Measurements from ENCODE around the gene SYT2.
"Not testable (repeated sequence)": the region's sequence is repeated elsewhere in the genome, so short reads cannot be mapped to it uniquely, and the experiment has no call there.

Gene SYT2

DNA sequence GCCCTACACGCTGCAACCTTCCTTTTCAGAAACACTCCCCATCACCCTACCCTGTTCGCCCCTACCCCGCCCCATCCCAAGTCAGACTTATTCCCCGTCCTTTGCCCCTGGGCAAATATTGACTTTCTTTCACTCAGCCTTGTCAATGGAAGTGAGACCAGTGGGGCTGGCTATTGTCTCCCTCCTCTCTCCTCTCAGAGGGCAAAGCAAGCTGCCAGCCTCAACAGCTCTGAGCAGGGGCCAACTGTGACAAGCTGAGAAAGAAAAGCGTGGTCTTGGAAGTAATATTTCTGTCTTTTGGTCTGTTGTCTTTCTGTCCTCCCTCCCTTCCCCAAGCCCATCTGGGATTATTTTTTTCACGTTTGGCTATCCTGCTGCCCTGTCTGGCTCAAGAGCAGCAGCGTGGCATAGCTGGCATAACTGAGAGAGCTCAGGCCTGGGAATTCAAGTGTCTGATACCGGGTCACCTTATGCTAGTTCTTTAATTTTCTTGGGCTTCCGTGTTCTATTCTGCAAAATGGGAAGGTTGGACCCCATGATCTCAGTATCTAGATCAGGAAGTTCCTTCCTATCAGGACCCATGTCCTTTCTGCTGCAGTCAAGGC, 71.5 kb downstream of the SYT2 start:
- Histone ChIP-seq H2AFZ (ENCODE audit: low read length) (peak overlapping the region; percentile 61), H3K4me1 (ENCODE audit: control insufficient read depth in 2 of 2, insufficient read depth in 1 of 2, low read depth in 1 of 2, low read length in 2 of 2) (peaks cover 25 to 39% of the 10 kb centered on the region in 2 donors), H3K27me3 (ENCODE audit: control insufficient read depth in 3 of 3, insufficient read depth in 3 of 3, low read depth in 1 of 3, low read length in 3 of 3) (peaks cover 11 to 50% (median 31%) of the 10 kb centered on the region in 3 experiments), H3K9ac (ENCODE audit: low read depth, low read length, poor library complexity) (peak overlapping the region; percentile 37)
- DNase-seq (ENCODE audit: low spot score); H4K91ac ChIP-seq (ENCODE audit: low read depth, low read length, poor library complexity); H2BK15ac ChIP-seq (ENCODE audit: low read length); H3K4ac ChIP-seq (ENCODE audit: low read length); H3K27ac ChIP-seq (replicated peaks; ENCODE audit: low read length); H3K4me3 ChIP-seq (ENCODE audit: low read length in 2 of 2); H2BK12ac ChIP-seq (ENCODE audit: low read length); H3K4me2 ChIP-seq (ENCODE audit: insufficient read depth, low read length, poor library complexity, severe bottlenecking); H4K8ac ChIP-seq (ENCODE audit: low read depth, low read length); H3K23ac ChIP-seq (ENCODE audit: low read depth, low read length, poor library complexity); H3K18ac ChIP-seq (ENCODE audit: low read length); H3K36me3 ChIP-seq (replicated peaks in 1 of 2; ENCODE audit: control insufficient read depth in 2 of 2, insufficient read depth in 2 of 2, low read length in 2 of 2); H3K79me1 ChIP-seq (ENCODE audit: low read depth, low read length); H2BK120ac ChIP-seq (ENCODE audit: low read depth, low read length); H2AK5ac ChIP-seq (ENCODE audit: low read depth, low read length); H3K14ac ChIP-seq (ENCODE audit: low read length); H2BK5ac ChIP-seq (ENCODE audit: low read length); H3K9me3 ChIP-seq (replicated peaks in 1 of 2; ENCODE audit: control insufficient read depth in 2 of 2, insufficient read depth in 1 of 2, low read depth in 1 of 2, low read length in 2 of 2): not testable (repeated sequence)
- no CpG with 5 or more reads among the region's 9 CpGs for WGBS, 2 donors (ENCODE audit: extremely low coverage in 2 of 2, insufficient read length in 2 of 2, insufficient replicate concordance in 1 of 2)

GRCh38 chr1:202638019-202638700, 72.1 kb downstream of the SYT2 start:
- no peak overlapping the region for H3K14ac ChIP-seq (ENCODE audit: low read length)
- H2AK5ac ChIP-seq (ENCODE audit: low read depth, low read length) = no peak overlapping the region

GRCh38 chr1:202637321-202638018, 72.8 kb downstream of the SYT2 start:
- peaks cover 4 to 43% (median 20%) of the 10 kb centered on the region in 3 experiments for H3K27me3 ChIP-seq (ENCODE audit: control insufficient read depth in 3 of 3, insufficient read depth in 3 of 3, low read depth in 1 of 3, low read length in 3 of 3)
- H3K23ac ChIP-seq (ENCODE audit: low read depth, low read length, poor library complexity); H3K4me3 ChIP-seq (ENCODE audit: low read length in 2 of 2); H2AFZ ChIP-seq (ENCODE audit: low read length); H2BK5ac ChIP-seq (ENCODE audit: low read length); H3K27ac ChIP-seq (replicated peaks; ENCODE audit: low read length); H3K9me3 ChIP-seq (replicated peaks in 1 of 2; ENCODE audit: control insufficient read depth in 2 of 2, insufficient read depth in 1 of 2, low read depth in 1 of 2, low read length in 2 of 2); H3K36me3 ChIP-seq (replicated peaks in 1 of 2; ENCODE audit: control insufficient read depth in 2 of 2, insufficient read depth in 2 of 2, low read length in 2 of 2); H3K79me1 ChIP-seq (ENCODE audit: low read depth, low read length); H3K4me2 ChIP-seq (ENCODE audit: insufficient read depth, low read length, poor library complexity, severe bottlenecking); H2BK120ac ChIP-seq (ENCODE audit: low read depth, low read length); DNase-seq (ENCODE audit: low spot score); H3K14ac ChIP-seq (ENCODE audit: low read length); H3K9ac ChIP-seq (ENCODE audit: low read depth, low read length, poor library complexity); H4K8ac ChIP-seq (ENCODE audit: low read depth, low read length): not testable (repeated sequence)
- H3K4ac ChIP-seq (ENCODE audit: low read length) = peak overlapping the region; percentile 37
- H3K4me1 ChIP-seq (ENCODE audit: control insufficient read depth in 2 of 2, insufficient read depth in 1 of 2, low read depth in 1 of 2, low read length in 2 of 2) = peaks cover 22 to 30% of the 10 kb centered on the region in 2 donors
- peak overlapping the region; percentile 58 for H2BK15ac ChIP-seq (ENCODE audit: low read length)
- H2BK12ac ChIP-seq (ENCODE audit: low read length) = peak overlapping the region; percentile 58
- no CpG with 5 or more reads among the region's 16 CpGs for WGBS, 2 donors (ENCODE audit: extremely low coverage in 2 of 2, insufficient read length in 2 of 2, insufficient replicate concordance in 1 of 2)
- peak overlapping the region; percentile 61 for H2AK5ac ChIP-seq (ENCODE audit: low read depth, low read length)
- peak overlapping the region; percentile 79 for H4K91ac ChIP-seq (ENCODE audit: low read depth, low read length, poor library complexity)
- H3K18ac ChIP-seq (ENCODE audit: low read length) = peak overlapping the region; percentile 90

More at GRCh38 chr1:202638019-202638700, 72.1 kb downstream of the SYT2 start:
- no peak overlapping the region for H2BK15ac ChIP-seq (ENCODE audit: low read length)
- peaks cover 7 to 49% (median 26%) of the 10 kb centered on the region in 3 experiments for H3K27me3 ChIP-seq (ENCODE audit: control insufficient read depth in 3 of 3, insufficient read depth in 3 of 3, low read depth in 1 of 3, low read length in 3 of 3)
- H2BK120ac ChIP-seq (ENCODE audit: low read depth, low read length) = no peak overlapping the region
- WGBS, 2 donors (ENCODE audit: extremely low coverage in 2 of 2, insufficient read length in 2 of 2, insufficient replicate concordance in 1 of 2) = no CpG with 5 or more reads among the region's 7 CpGs
- H3K4me2 ChIP-seq (ENCODE audit: insufficient read depth, low read length, poor library complexity, severe bottlenecking) = no peak overlapping the region
- H3K9me3 ChIP-seq (replicated peaks in 1 of 2; ENCODE audit: control insufficient read depth in 2 of 2, insufficient read depth in 1 of 2, low read depth in 1 of 2, low read length in 2 of 2) = no peaks in the 10 kb centered on the region
- H2BK5ac ChIP-seq (ENCODE audit: low read length) = no peak overlapping the region
- peak overlapping the region; percentile 17 for H3K27ac ChIP-seq (replicated peaks; ENCODE audit: low read length)
- no peak overlapping the region for H4K91ac ChIP-seq (ENCODE audit: low read depth, low read length, poor library complexity)
- H3K79me1 ChIP-seq (ENCODE audit: low read depth, low read length) = no peaks in the 10 kb centered on the region
- peak overlapping the region; percentile 61 for H2AFZ ChIP-seq (ENCODE audit: low read length)
- H3K4me1 ChIP-seq (ENCODE audit: control insufficient read depth in 2 of 2, insufficient read depth in 1 of 2, low read depth in 1 of 2, low read length in 2 of 2) = peaks cover 25 to 34% of the 10 kb centered on the region in 2 donors
- H3K23ac ChIP-seq (ENCODE audit: low read depth, low read length, poor library complexity) = no peak overlapping the region
- no peak overlapping the region for H3K4ac ChIP-seq (ENCODE audit: low read length)
- no peak for DNase-seq (ENCODE audit: low spot score)
- no peak overlapping the region for H3K18ac ChIP-seq (ENCODE audit: low read length)
- H3K36me3 ChIP-seq (replicated peaks in 1 of 2; ENCODE audit: control insufficient read depth in 2 of 2, insufficient read depth in 2 of 2, low read length in 2 of 2) = no peaks in the 10 kb centered on the region
- H2BK12ac ChIP-seq (ENCODE audit: low read length) = no peak overlapping the region
- no peak overlapping the region for H3K9ac ChIP-seq (ENCODE audit: low read depth, low read length, poor library complexity)
- no peak overlapping the region for H4K8ac ChIP-seq (ENCODE audit: low read depth, low read length)
- no peak overlapping the region for H3K4me3 ChIP-seq (ENCODE audit: low read length in 2 of 2)

DNA sequence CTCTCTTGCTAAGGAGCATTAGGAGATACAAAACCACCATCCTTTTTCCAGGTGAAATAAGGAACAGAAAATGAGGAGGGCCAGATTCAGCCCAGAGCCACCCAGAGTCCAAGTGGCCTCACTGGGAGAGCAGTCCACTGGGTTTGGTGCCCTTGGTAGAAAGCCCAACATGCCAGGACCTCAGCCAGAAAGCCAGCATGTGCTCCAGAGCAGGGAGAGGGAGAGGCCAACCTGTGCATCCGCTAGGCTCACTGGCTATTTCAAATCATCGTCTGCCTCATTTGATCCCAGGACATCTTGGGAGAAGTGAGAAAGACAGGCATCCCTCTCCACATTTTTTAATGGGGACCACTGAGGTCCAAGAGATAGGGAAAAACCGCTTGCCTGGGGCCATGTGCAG, 74.1 kb downstream of the SYT2 start:
- not testable (repeated sequence) for H3K23ac ChIP-seq (ENCODE audit: low read depth, low read length, poor library complexity); H3K79me1 ChIP-seq (ENCODE audit: low read depth, low read length); DNase-seq (ENCODE audit: low spot score); H3K4me3 ChIP-seq (ENCODE audit: low read length in 2 of 2); H3K18ac ChIP-seq (ENCODE audit: low read length); H3K9me3 ChIP-seq (replicated peaks in 1 of 2; ENCODE audit: control insufficient read depth in 2 of 2, insufficient read depth in 1 of 2, low read depth in 1 of 2, low read length in 2 of 2); H2AK5ac ChIP-seq (ENCODE audit: low read depth, low read length); H2BK12ac ChIP-seq (ENCODE audit: low read length); H3K9ac ChIP-seq (ENCODE audit: low read depth, low read length, poor library complexity); H2BK120ac ChIP-seq (ENCODE audit: low read depth, low read length); H2BK15ac ChIP-seq (ENCODE audit: low read length); H2BK5ac ChIP-seq (ENCODE audit: low read length); H3K36me3 ChIP-seq (replicated peaks in 1 of 2; ENCODE audit: control insufficient read depth in 2 of 2, insufficient read depth in 2 of 2, low read length in 2 of 2); H2AFZ ChIP-seq (ENCODE audit: low read length); H3K4me2 ChIP-seq (ENCODE audit: insufficient read depth, low read length, poor library complexity, severe bottlenecking); H4K91ac ChIP-seq (ENCODE audit: low read depth, low read length, poor library complexity); H3K27ac ChIP-seq (replicated peaks; ENCODE audit: low read length); H3K14ac ChIP-seq (ENCODE audit: low read length); H3K4ac ChIP-seq (ENCODE audit: low read length); H4K8ac ChIP-seq (ENCODE audit: low read depth, low read length)
- Histone ChIP-seq H3K27me3 (ENCODE audit: control insufficient read depth in 3 of 3, insufficient read depth in 3 of 3, low read depth in 1 of 3, low read length in 3 of 3) (peaks cover 0 to 37% (median 7%) of the 10 kb centered on the region in 3 experiments), H3K4me1 (ENCODE audit: control insufficient read depth in 2 of 2, insufficient read depth in 1 of 2, low read depth in 1 of 2, low read length in 2 of 2) (peaks cover 21 to 27% of the 10 kb centered on the region in 2 donors)
- WGBS, 2 donors (ENCODE audit: extremely low coverage in 2 of 2, insufficient read length in 2 of 2, insufficient replicate concordance in 1 of 2) = no CpG with 5 or more reads among the region's 3 CpGs
